Parathyroid adenoma (tissue), 2 donors: ENCODE measurements around the gene SETD3.

Experiments used
- H2AFZ ChIP-seq: fragments of 300-600 bp; sonication (generic); one replicate; pipeline ENCODE4 v1.7.0; 2017; ENCODE audit warnings: antibody characterized with exemption, mild to moderate bottlenecking
- H3K27ac ChIP-seq: fragments of 300-600 bp; sonication (generic); one replicate; pipeline ENCODE4 v1.7.0; 2017
- H3K27me3 ChIP-seq: fragments of 300-600 bp; sonication (generic); one replicate; pipeline ENCODE4 v1.7.0; 2017; ENCODE audit warnings: low read length; ENCODE audit not compliant: control insufficient read depth, insufficient read depth
- H3K36me3 ChIP-seq: fragments of 300-600 bp; sonication (generic); one replicate; pipeline ENCODE4 v1.7.0; 2017; ENCODE audit warnings: low read length; ENCODE audit not compliant: control insufficient read depth, insufficient read depth
- H3K4me1 ChIP-seq: fragments of 300-600 bp; sonication (generic); one replicate; pipeline ENCODE4 v1.7.0; 2017; ENCODE audit warnings: control low read depth
- H3K4me2 ChIP-seq: fragments of 300-600 bp; sonication (generic); one replicate; pipeline ENCODE4 v1.7.0; 2017; ENCODE audit warnings: low read length
- H3K4me3 ChIP-seq: fragments of 300-600 bp; sonication (generic); one replicate; pipeline ENCODE4 v1.7.0; 2017; ENCODE audit warnings: low read depth, low read length
- H3K79me2 ChIP-seq: fragments of 300-600 bp; sonication (generic); one replicate; pipeline ENCODE4 v1.7.0; 2017; ENCODE audit warnings: control low read depth
- H3K9ac ChIP-seq: fragments of 300-600 bp; sonication (generic); one replicate; pipeline ENCODE4 v1.7.0; 2017; ENCODE audit warnings: mild to moderate bottlenecking
- H3K9me3 ChIP-seq: fragments of 300-600 bp; sonication (generic); one replicate; pipeline ENCODE4 v1.7.0; 2017; ENCODE audit warnings: low read length; ENCODE audit not compliant: control insufficient read depth
- CTCF ChIP-seq: fragments of 300-600 bp; sonication (generic); IDR thresholded peaks from one replicate; pipeline ENCODE4 v1.7.0; 2017; ENCODE audit warnings: antibody characterized with exemption, mild to moderate bottlenecking
- donor health status: primary hyperparathyroidism.

The SETD3 gene

GRCh38 chr14:99395909-99396530 is 84.6 kb downstream of the SETD3 start:
- no peak overlapping the region for H3K9ac ChIP-seq
- no peaks in the 10 kb centered on the region for H3K9me3 ChIP-seq
- TF ChIP-seq CTCF = no peak
- H3K36me3 ChIP-seq = no peaks in the 10 kb centered on the region
- no peak overlapping the region for H3K4me3 ChIP-seq
- H3K79me2 ChIP-seq = no peaks in the 10 kb centered on the region
- H3K4me1 ChIP-seq = no peaks in the 10 kb centered on the region
- H3K27me3 ChIP-seq = no peaks in the 10 kb centered on the region
- no peak overlapping the region for H2AFZ ChIP-seq
- no peak overlapping the region for H3K27ac ChIP-seq
- no peak overlapping the region for H3K4me2 ChIP-seq

- H3K27me3 ChIP-seq = no peaks in the 10 kb centered on the region
- no peaks in the 10 kb centered on the region for H3K79me2 ChIP-seq
- H3K4me2 ChIP-seq = no peak overlapping the region
- no peak overlapping the region for H3K27ac ChIP-seq
- H3K4me3 ChIP-seq = no peak overlapping the region
- no peaks in the 10 kb centered on the region for H3K9me3 ChIP-seq
- H2AFZ ChIP-seq = no peak overlapping the region
- H3K4me1 ChIP-seq = no peaks in the 10 kb centered on the region
- no peak overlapping the region for H3K9ac ChIP-seq
- TF ChIP-seq CTCF = no peak
- H3K36me3 ChIP-seq = no peaks in the 10 kb centered on the region
Measured at GRCh38 chr14:99394602-99395156, 86.0 kb downstream of the SETD3 start.

- H3K36me3 ChIP-seq = no peaks in the 10 kb centered on the region
Measured at GRCh38 chr14:99393059-99393655, 87.5 kb downstream of the SETD3 start.

GRCh38 chr14:99391671-99392070 is 89.0 kb downstream of the SETD3 start:
- H3K79me2 ChIP-seq = no peaks in the 10 kb centered on the region
- H3K4me3 ChIP-seq = no peak overlapping the region
- no peaks in the 10 kb centered on the region for H3K9me3 ChIP-seq
- no peak overlapping the region for H3K4me2 ChIP-seq
- no peaks in the 10 kb centered on the region for H3K4me1 ChIP-seq
- H3K36me3 ChIP-seq = no peaks in the 10 kb centered on the region
- TF ChIP-seq CTCF = no peak
- H2AFZ ChIP-seq = no peak overlapping the region
- no peaks in the 10 kb centered on the region for H3K27me3 ChIP-seq
- H3K27ac ChIP-seq = no peak overlapping the region
- no peak overlapping the region for H3K9ac ChIP-seq

More at GRCh38 chr14:99393059-99393655, 87.5 kb downstream of the SETD3 start:
- TF ChIP-seq CTCF = peak; percentile 64
- Histone ChIP-seq H3K4me2 (no peak overlapping the region), H3K79me2 (no peaks in the 10 kb centered on the region), H3K9me3 (no peaks in the 10 kb centered on the region), H3K9ac (no peak overlapping the region), H3K4me1 (no peaks in the 10 kb centered on the region), H3K4me3 (no peak overlapping the region), H3K27ac (no peak overlapping the region), H3K27me3 (no peaks in the 10 kb centered on the region), H2AFZ (no peak overlapping the region)
